ENCODE measurements around the gene LRRN4CL. TPM values are rescaled to one million over a fixed set of nuclear protein-coding genes. Genes with fewer than 3 reads are reported as not detected.
"Not testable (repeated sequence)": the region's sequence is repeated elsewhere in the genome, so short reads cannot be mapped to it uniquely, and the experiment has no call there.

Gene LRRN4CL
- total RNA-seq, 1 donor from 2014 or later, result 0.26 TPM

GRCh38 chr11:62677714-62678113, 11.6 kb downstream of the LRRN4CL start:
- FAIRE-seq (no peak), DNase-seq (ENCODE audit: low read depth) (no peak)
- Histone ChIP-seq H3K4me3 (ENCODE audit: low read depth, low read length) (no peak overlapping the region), H3K36me3 (ENCODE audit: control insufficient read depth, insufficient read depth, low read length) (peaks cover 5% of the 10 kb centered on the region), H3K27me3 (ENCODE audit: control insufficient read depth, insufficient read depth, low read length) (no peaks in the 10 kb centered on the region)
- no peak for TF ChIP-seq CTCF (IDR thresholded peaks at IDR 0.05; ENCODE audit: insufficient read depth, low read length, severe bottlenecking)

DNA sequence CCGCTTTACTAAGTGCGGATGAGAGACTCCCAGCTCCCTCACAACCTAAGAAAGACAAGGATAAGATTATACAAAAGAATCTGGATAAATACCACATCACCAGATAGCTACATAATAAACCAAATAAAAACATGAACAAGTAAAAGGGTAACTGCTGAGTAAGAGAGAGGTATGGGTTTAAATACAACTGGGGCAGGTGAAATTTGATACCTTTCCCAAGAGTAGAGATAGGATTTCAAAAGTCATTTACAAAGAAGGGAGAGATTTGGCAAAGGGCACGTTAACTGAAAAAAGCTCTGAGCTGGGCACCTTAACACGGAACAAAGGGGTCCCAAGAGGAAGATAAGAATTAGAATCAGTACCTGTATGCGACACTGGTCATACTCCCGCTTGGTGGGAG, 12.2 kb downstream of the LRRN4CL start:
- Histone ChIP-seq H3K36me3 (ENCODE audit: control insufficient read depth, insufficient read depth, low read length) (peaks cover 5% of the 10 kb centered on the region), H3K27me3 (ENCODE audit: control insufficient read depth, insufficient read depth, low read length) (no peaks in the 10 kb centered on the region), H3K4me3 (ENCODE audit: low read depth, low read length) (no peak overlapping the region)
- DNase-seq (ENCODE audit: low read depth) (no peak), FAIRE-seq (no peak)
- TF ChIP-seq CTCF (IDR thresholded peaks at IDR 0.05; ENCODE audit: insufficient read depth, low read length, severe bottlenecking), result no peak

GRCh38 chr11:62676698-62677097, 12.6 kb downstream of the LRRN4CL start:
- FAIRE-seq (no peak), DNase-seq (ENCODE audit: low read depth) (no peak)
- peaks cover 5% of the 10 kb centered on the region for H3K36me3 ChIP-seq (ENCODE audit: control insufficient read depth, insufficient read depth, low read length)
- H3K4me3 ChIP-seq (ENCODE audit: low read depth, low read length), result no peak overlapping the region
- no peak for TF ChIP-seq CTCF (IDR thresholded peaks at IDR 0.05; ENCODE audit: insufficient read depth, low read length, severe bottlenecking)
- no peaks in the 10 kb centered on the region for H3K27me3 ChIP-seq (ENCODE audit: control insufficient read depth, insufficient read depth, low read length)

- not testable (repeated sequence) for H3K27me3 ChIP-seq (ENCODE audit: control insufficient read depth, insufficient read depth, low read length); FAIRE-seq; DNase-seq (ENCODE audit: low read depth); H3K4me3 ChIP-seq (ENCODE audit: low read depth, low read length); H3K36me3 ChIP-seq (ENCODE audit: control insufficient read depth, insufficient read depth, low read length)
Measured at GRCh38 chr11:62675415-62675814, 13.9 kb downstream of the LRRN4CL start.

- Histone ChIP-seq H3K27me3 (ENCODE audit: control insufficient read depth, insufficient read depth, low read length) (no peaks in the 10 kb centered on the region), H3K4me3 (ENCODE audit: low read depth, low read length) (no peak overlapping the region), H3K36me3 (ENCODE audit: control insufficient read depth, insufficient read depth, low read length) (peaks cover 5% of the 10 kb centered on the region)
- no peak for DNase-seq (ENCODE audit: low read depth)
- no peak for TF ChIP-seq CTCF (IDR thresholded peaks at IDR 0.05; ENCODE audit: insufficient read depth, low read length, severe bottlenecking)
- no peak for FAIRE-seq
Measured at GRCh38 chr11:62673196-62673525, 16.2 kb downstream of the LRRN4CL start.

- no peak for TF ChIP-seq CTCF (IDR thresholded peaks at IDR 0.05; ENCODE audit: insufficient read depth, low read length, severe bottlenecking)
- no peaks in the 10 kb centered on the region for H3K27me3 ChIP-seq (ENCODE audit: control insufficient read depth, insufficient read depth, low read length)
- peaks cover 4% of the 10 kb centered on the region for H3K36me3 ChIP-seq (ENCODE audit: control insufficient read depth, insufficient read depth, low read length)
- H3K4me3 ChIP-seq (ENCODE audit: low read depth, low read length), result peak within 1 kb of the TSS; percentile 87
- DNase-seq (ENCODE audit: low read depth) (peak; percentile 74), FAIRE-seq (no peak)
Measured at GRCh38 chr11:62671608-62672389, 17.5 kb downstream of the LRRN4CL start, which contains the start of the genes LBHD1 and UQCC3. Gene LBHD1 (minus strand): TSS chr11:62672267. CDS start chr11:62670031, 2,236 bp downstream. Gene UQCC3 (plus strand): TSS chr11:62671673. CDS start chr11:62671746, 73 bp downstream.

All from bronchial epithelial cell (primary cell).